MM.1S (cell line): ENCODE results near the gene C1orf226.

Experiments
- DNase-seq: peaks from one replicate; pipeline ENCODE4 v3.0.0-alpha.2; 2015
- H2AFZ ChIP-seq: fragments of 300-600 bp; sonication (generic); 2 replicates; pipeline ENCODE4 v1.6.0; 2016; ENCODE audit warnings: antibody characterized with exemption, low read length
- H3F3A ChIP-seq: fragments of 300-600 bp; sonication (generic); 2 replicates; pipeline ENCODE4 v1.6.1; 2016; ENCODE audit warnings: mild to moderate bottlenecking, antibody characterized with exemption, low read length, moderate library complexity, mixed read lengths; ENCODE audit not compliant: insufficient read depth
- H3K27ac ChIP-seq: fragments of 300-600 bp; sonication (generic); 2 replicates; pipeline ENCODE4 v1.5.1; 2016; ENCODE audit warnings: mild to moderate bottlenecking, low read length
- H3K27me3 ChIP-seq: fragments of 300-600 bp; sonication (generic); replicated peaks from 2 replicates; pipeline ENCODE4 v1.6.0; 2016; ENCODE audit warnings: low read length; ENCODE audit not compliant: insufficient read depth
- H3K36me3 ChIP-seq: fragments of 300-600 bp; sonication (generic); replicated peaks from 2 replicates; pipeline ENCODE4 v1.6.1; 2016; ENCODE audit warnings: mild to moderate bottlenecking, low read length, mixed read lengths; ENCODE audit not compliant: insufficient read depth
- H3K4me1 ChIP-seq: fragments of 300-600 bp; sonication (generic); 2 replicates; pipeline ENCODE4 v1.6.1; 2016; ENCODE audit warnings: low read length, mixed read lengths
- H3K4me2 ChIP-seq: fragments of 300-600 bp; sonication (generic); 2 replicates; pipeline ENCODE4 v1.6.0; 2016; ENCODE audit warnings: low read depth, low read length
- H3K4me3 ChIP-seq: fragments of 300-600 bp; sonication (generic); 2 replicates; pipeline ENCODE4 v1.5.1; 2016; ENCODE audit warnings: low read length, mixed read lengths
- H3K79me2 ChIP-seq: fragments of 300-600 bp; sonication (generic); 2 replicates; pipeline ENCODE4 v1.6.1; 2016; ENCODE audit warnings: mixed run types, low read length, mixed read lengths
- H3K9ac ChIP-seq: fragments of 300-600 bp; sonication (generic); 2 replicates; pipeline ENCODE4 v1.6.1; 2016; ENCODE audit warnings: low read length, mixed read lengths
- H3K9me2 ChIP-seq: fragments of 300-600 bp; sonication (generic); replicated peaks from 2 replicates; pipeline ENCODE4 v1.6.1; 2016; ENCODE audit warnings: mild to moderate bottlenecking, low read length, mixed read lengths; ENCODE audit not compliant: insufficient read depth
- H3K9me3 ChIP-seq: fragments of 300-600 bp; sonication (generic); replicated peaks from 2 replicates; pipeline ENCODE4 v1.6.1; 2016; ENCODE audit warnings: mild to moderate bottlenecking, low read length, mixed read lengths; ENCODE audit not compliant: insufficient read depth
- H4K20me1 ChIP-seq: fragments of 300-600 bp; sonication (generic); 2 replicates; pipeline ENCODE4 v1.6.1; 2016; ENCODE audit warnings: mild to moderate bottlenecking, low read length, moderate library complexity, mixed read lengths; ENCODE audit not compliant: insufficient read depth
- CTCF ChIP-seq: fragments of 300-600 bp; sonication (generic); IDR thresholded peaks from 2 replicates; pipeline ENCODE4 v1.5.1; 2016; ENCODE audit warnings: antibody characterized with exemption, low read length, mixed read lengths
- EZH2 ChIP-seq: fragments of 300-600 bp; sonication (generic); optimal IDR thresholded peaks from 2 replicates; pipeline ENCODE3; 2017; ENCODE audit warnings: low read depth, mild to moderate bottlenecking, antibody characterized with exemption, low read length, mixed read lengths
- EZH2phosphoT487 ChIP-seq: fragments of 300-600 bp; sonication (generic); IDR thresholded peaks from 2 replicates; pipeline ENCODE4 v1.6.1; 2018; ENCODE audit warnings: antibody characterized with exemption, low read length

Gene C1orf226

DNA sequence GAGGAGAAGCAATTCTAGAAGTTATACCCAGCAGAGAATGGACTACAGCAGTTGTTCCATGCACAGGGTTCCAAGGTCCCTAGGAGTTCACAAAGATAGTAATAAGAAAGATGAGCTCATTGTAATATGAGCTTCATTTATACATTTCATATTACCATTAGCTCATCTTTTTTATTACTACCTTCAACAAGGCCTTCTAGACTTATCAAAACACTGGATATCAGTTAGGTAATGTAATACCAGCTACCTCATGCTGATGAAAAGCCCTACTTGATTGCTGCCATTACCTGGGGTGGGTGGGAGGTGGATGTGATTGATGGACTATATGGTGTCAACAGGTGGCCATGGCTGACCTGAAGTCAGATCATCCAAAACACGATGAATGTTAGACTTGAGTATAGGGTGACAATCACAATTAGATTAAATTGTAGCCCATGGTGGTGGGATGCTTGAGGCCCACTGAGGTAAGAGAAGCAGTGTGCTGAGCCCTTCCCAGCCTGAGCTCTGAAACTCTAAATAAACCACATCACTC, 39.0 kb upstream of the C1orf226 start:
- no peaks in the 10 kb centered on the region for H3K27me3 ChIP-seq
- H3K4me1 ChIP-seq, result no peaks in the 10 kb centered on the region
- H3K4me3 ChIP-seq, result no peak overlapping the region
- H3F3A ChIP-seq, result no peaks in the 10 kb centered on the region
- H3K36me3 ChIP-seq, result no peaks in the 10 kb centered on the region
- no peaks in the 10 kb centered on the region for H3K9me2 ChIP-seq
- no peaks in the 10 kb centered on the region for H3K9me3 ChIP-seq
- DNase-seq, result no peak
- no peak overlapping the region for H3K27ac ChIP-seq
- no peak overlapping the region for H3K9ac ChIP-seq
- TF ChIP-seq EZH2phosphoT487 (no peak), CTCF (no peak), EZH2 (no peak)
- H3K4me2 ChIP-seq, result no peak overlapping the region
- H3K79me2 ChIP-seq, result no peaks in the 10 kb centered on the region
- no peak overlapping the region for H2AFZ ChIP-seq
- H4K20me1 ChIP-seq, result no peaks in the 10 kb centered on the region

GRCh38 chr1:162343470-162343869, 38.1 kb upstream of the C1orf226 start:
- TF ChIP-seq EZH2 (no peak), CTCF (no peak), EZH2phosphoT487 (no peak)
- DNase-seq, result no peak
- Histone ChIP-seq H3K27me3 (no peaks in the 10 kb centered on the region), H2AFZ (no peak overlapping the region), H3K36me3 (no peaks in the 10 kb centered on the region), H3K79me2 (no peaks in the 10 kb centered on the region), H3K9ac (no peak overlapping the region), H4K20me1 (no peaks in the 10 kb centered on the region), H3K27ac (no peak overlapping the region), H3F3A (no peaks in the 10 kb centered on the region), H3K4me2 (no peak overlapping the region), H3K4me3 (no peak overlapping the region), H3K4me1 (no peaks in the 10 kb centered on the region), H3K9me2 (no peaks in the 10 kb centered on the region), H3K9me3 (no peaks in the 10 kb centered on the region)

GRCh38 chr1:162347281-162347680, 34.2 kb upstream of the C1orf226 start:
- H3K4me3 ChIP-seq, result no peak overlapping the region
- DNase-seq, result no peak
- H4K20me1 ChIP-seq, result no peaks in the 10 kb centered on the region
- H3K4me1 ChIP-seq, result no peaks in the 10 kb centered on the region
- H3K9ac ChIP-seq, result no peak overlapping the region
- TF ChIP-seq CTCF, result no peak
- TF ChIP-seq EZH2phosphoT487, result no peak
- TF ChIP-seq EZH2, result no peak
- H3K36me3 ChIP-seq, result no peaks in the 10 kb centered on the region
- H3K79me2 ChIP-seq, result no peaks in the 10 kb centered on the region
- H3K27ac ChIP-seq, result no peak overlapping the region
- H3K9me3 ChIP-seq, result no peaks in the 10 kb centered on the region
- no peaks in the 10 kb centered on the region for H3F3A ChIP-seq
- no peaks in the 10 kb centered on the region for H3K9me2 ChIP-seq
- H3K4me2 ChIP-seq, result no peak overlapping the region
- H2AFZ ChIP-seq, result no peak overlapping the region
- no peaks in the 10 kb centered on the region for H3K27me3 ChIP-seq
